Fibroblast of skin of scalp (primary cell): ENCODE measurements around the gene ERCC5. TPM values are rescaled to one million over a fixed set of nuclear protein-coding genes. Genes with fewer than 3 reads are reported as not detected.

Source experiments
- DNase-seq: peaks from one replicate; pipeline ENCODE4 v3.0.0-alpha.2; 2013
- polyA plus RNA-seq, 2 experiments: library from polyadenylated mRNA; unstranded; fragments of 120-200 nt; gene quantifications; one replicate each; pipeline ENCODE4 v1.2.1, GENCODE V29; 2013; ENCODE audit not compliant: insufficient read length in 2 of 2

Gene ERCC5
- 30.3 TPM for polyA plus RNA-seq (2013, experiment 1 of 2; ENCODE audit: insufficient read length)
- 33.4 TPM for polyA plus RNA-seq (2013, experiment 2 of 2; ENCODE audit: insufficient read length)

- peak; percentile 97 for DNase-seq
These were observed at the start of gene ERCC5 for GRCh38 chr13:102845630-102846260. TSS of gene ERCC5 (plus strand) at chr13:102846032. CDS start at chr13:102846267, 235 bp downstream.

DNA sequence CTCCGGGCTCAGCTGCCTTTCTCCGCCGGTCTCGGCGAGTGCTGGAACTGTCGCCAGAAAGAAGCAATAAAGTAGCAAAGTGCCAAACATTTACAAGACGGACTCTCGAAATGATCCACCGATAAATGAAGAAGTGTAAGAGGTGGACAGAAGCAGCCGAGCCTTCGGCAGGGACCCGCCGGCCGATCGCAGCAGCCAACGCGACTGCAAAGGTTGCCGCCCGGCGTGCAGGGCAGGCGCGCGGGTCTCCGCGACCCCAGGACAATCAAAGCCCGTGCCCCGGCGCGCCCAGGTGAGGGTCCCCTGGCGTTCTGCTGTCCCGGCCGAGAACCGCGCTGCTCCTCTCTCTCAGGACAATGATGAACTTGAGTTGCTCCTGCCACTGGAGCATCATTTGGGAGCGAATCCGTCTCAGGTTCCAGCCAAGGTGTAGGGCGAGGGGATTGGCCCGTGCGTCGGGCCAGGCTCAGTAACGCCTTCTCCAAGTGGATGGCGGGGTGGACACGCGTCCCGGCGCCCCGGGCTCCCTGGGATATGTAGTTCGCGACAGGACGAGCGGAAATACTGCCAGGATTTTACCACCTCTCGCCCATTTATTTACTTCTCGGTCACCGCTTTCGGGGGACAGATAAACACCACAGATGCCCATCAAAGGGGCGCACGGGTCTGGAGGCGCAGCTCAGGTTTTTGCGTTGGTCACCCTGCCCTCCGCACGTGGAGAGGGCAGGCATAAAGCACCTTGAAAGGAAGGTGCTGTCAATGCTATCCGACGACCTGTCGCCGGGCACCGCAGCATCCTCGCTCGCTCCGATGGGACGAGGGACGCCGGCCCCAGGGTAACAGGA is 47.0 kb upstream of the ERCC5 start, which contains the start of the genes BIVM and POGLUT2:
Gene BIVM, plus strand, starts transcription at position 539 of the 845 bp plus-strand sequence. CDS start 8,149 bp downstream, outside the sequence.
Gene POGLUT2, minus strand, starts transcription at position 396 of the 845 bp plus-strand sequence. Its CDS starts 306 bp downstream, at position 90.
- DNase-seq = peak; percentile 92

GRCh38 chr13:102799426-102800144 is 46.2 kb upstream of the ERCC5 start:
- DNase-seq = peak; percentile 17

- DNase-seq = peak; percentile 88
These were observed 45.4 kb upstream of the ERCC5 start for GRCh38 chr13:102800145-102801041.

DNA sequence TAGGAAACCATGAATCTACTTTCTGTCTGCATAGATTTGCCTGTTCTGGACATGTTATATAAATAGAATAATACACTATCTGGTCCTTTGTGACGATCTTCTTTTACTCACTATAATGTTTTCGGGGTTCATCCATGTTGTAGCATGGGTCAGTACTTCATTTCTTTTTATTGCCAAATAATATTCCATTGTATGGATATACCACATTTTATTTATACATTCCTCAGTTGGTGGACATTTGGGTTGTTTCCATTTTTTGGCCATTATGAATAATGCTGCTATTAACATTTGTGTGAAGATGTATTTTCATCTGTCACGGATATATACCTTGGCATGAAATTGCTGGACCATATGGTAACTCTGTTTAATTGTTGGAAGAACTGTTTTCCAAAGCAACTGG is 40.2 kb upstream of the ERCC5 start:
- DNase-seq = no peak

- no peak for DNase-seq
These were observed 38.1 kb upstream of the ERCC5 start for GRCh38 chr13:102807699-102808098.

- DNase-seq = peak; percentile 18
These were observed 33.1 kb upstream of the ERCC5 start for GRCh38 chr13:102812611-102813287.

GRCh38 chr13:102814025-102814607 is 31.7 kb upstream of the ERCC5 start:
- DNase-seq = no peak

GRCh38 chr13:102814793-102815192 is 31.0 kb upstream of the ERCC5 start:
- no peak for DNase-seq

DNA sequence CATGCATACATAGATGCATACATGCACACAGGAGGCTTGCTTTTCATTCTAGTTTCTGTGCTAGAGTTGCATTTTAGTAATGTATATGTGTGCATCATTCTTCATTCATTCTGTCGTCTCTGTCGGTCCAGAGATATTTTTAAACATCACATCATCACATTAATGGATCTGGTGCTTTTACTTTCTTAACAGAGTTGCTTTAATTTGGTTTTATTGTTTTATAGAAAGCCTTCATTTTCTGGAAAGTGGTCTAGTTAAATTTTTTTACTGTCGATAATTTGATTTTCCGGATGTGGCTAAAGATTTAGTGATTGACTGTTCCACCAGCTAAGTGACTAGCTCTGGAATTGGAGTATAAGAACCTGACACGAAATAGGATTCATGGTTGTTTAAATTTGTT is 30.0 kb upstream of the ERCC5 start:
- no peak for DNase-seq

- DNase-seq = no peak
These were observed 29.1 kb upstream of the ERCC5 start for GRCh38 chr13:102816708-102817107.

DNA sequence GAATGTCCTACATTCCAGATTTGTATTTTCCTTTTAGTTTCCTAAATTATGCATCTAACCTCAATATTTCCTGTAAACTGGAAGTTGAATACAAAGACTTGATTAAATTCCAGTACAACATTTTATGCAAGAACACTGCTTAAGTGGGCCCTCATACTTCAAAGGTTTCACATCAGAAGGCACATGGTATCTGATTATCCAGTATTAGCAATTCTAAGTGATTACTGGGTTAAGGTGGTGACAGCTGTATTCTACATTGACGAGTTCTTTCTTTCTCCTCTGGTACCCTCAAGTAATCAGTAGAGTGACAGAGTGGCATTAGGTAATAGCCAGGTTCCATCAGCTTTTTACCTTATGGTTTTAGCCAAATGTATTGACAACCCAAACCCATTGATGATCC is 28.6 kb upstream of the ERCC5 start:
- DNase-seq = no peak

DNA sequence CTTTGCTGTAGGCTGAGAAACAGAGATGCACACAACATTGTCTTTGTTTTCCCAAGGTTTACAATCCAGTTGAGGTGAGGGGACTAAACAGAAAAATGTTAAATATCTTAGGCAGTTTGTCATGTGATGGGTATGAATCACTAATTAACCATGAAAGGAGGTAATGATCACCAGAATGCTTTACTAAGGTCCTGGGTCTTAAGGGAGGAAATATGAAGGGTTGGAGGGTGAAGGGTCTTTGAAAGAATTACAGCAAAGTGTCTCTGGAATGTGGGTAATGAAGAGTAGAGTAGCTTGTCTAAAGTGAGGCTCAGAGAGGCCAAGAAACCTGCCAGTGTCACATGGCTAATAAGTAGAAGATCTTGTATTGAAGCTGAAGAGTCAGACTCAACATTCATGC is 27.9 kb upstream of the ERCC5 start:
- peak; percentile 12 for DNase-seq

GRCh38 chr13:102825400-102825799 is 20.4 kb upstream of the ERCC5 start:
- DNase-seq = no peak

- DNase-seq = peak; percentile 86
These were observed 19.7 kb upstream of the ERCC5 start for GRCh38 chr13:102825921-102826706.

GRCh38 chr13:102830646-102831045 is 15.2 kb upstream of the ERCC5 start:
- DNase-seq = no peak

DNA sequence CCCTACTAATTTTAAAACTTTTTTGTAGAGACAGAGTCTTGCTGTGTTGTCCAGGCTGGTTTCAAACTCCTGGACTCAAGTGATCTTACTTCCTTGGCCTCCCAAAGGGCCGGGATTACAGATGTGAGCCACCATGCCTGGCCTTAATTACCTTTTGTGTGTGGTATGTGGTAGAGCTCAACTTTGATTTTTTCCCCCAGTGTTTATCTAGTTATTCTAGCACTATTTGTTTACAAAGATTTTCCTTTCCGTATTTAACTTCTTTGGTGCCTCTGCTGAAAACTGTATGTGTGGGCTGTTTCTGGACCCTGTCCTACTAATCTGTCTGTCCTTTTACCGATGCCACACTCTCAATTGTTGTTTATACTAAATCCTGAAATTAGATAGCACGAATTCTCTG is 9.4 kb upstream of the ERCC5 start:
- DNase-seq = no peak

DNA sequence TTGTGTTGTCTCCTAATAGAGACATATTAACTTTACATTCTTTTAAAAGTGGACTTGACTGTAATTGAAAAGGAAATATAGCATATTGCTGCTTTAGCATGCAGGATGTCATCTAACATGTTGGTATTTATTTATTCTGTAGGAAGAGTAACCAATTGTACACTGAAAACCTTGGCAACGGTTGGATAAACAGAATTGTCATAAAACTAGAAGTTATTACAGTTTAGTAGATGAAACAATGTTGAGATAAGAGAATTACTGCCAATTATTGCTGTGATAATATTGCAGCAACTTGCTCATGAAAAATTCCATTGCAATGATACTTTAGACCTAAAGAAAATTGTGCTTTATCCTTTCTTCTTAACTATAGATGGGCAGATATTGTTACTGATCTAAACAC is 7.6 kb upstream of the ERCC5 start:
- no peak for DNase-seq

DNA sequence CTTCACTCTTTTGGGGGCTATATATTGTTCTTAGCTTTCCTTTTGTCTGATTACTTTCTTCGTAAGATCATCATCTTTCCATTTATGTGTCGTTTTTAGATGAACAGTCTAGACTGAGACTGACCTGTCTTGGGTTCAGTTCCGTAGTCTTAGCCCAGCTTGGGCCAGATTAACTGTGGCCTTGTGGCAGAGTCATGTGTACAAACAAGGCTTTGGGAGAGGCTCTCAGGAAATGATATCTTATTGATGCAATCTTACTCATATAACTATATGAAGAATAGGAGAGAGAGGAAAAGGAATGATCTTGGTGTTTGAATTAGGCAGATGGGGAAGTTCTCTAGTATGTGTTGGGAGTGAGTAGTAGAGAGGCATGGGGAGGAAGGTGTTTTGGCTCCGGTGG is 6.8 kb upstream of the ERCC5 start:
- no peak for DNase-seq

DNA sequence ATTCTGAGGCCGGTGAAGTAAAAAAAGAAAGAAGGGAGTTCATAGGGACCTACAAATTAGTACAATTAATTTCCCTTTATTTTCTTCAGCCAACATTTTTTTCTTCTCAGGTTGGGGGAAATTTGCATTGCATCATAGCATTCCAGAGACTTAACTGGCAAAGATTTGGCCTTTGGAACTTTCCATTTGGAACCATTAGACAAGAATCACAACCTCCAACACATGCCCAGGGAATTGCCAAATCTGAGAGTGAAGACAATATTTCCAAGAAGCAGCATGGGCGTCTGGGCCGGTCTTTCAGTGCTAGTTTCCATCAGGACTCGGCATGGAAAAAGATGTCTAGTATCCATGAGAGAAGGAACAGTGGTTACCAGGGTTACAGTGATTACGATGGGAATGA is 6.4 kb upstream of the ERCC5 start:
- DNase-seq = no peak
